ENCODE results near the gene PHRF1.
"Not testable (repeated sequence)": the region's sequence is repeated elsewhere in the genome, so short reads cannot be mapped to it uniquely, and the experiment has no call there.

The PHRF1 gene

DNA sequence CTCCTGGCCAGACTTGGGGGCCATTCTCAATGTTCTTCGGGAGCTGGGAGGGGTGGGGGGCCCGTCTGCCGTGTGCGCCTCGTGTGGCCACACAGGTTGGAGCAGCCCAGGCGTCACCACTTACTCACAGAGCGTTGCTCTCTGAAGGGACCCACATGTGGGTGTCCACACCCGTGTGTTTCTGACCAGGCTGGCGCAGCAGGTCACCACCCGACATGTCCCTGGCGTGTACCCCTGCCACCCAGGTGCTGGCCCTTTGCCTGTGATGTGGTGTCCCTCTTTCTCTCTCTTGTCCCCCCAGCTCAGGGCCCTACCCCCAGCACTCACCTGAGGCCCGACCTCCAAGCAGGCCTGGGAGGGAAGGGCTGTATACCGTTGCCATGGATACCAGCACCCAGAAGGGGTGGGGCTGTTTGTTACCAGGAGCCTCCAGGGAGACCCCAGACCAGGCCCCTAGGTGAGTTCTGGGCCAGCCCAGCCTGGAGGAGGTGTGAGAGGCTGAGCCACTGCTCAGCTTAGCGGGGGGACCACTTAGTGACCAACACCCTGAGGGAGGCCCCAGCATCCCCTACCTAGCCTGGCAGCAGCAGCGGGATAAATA lies 17.1 kb upstream of the PHRF1 start:
- DNase-seq (ENCODE audit: low spot score): no peak

DNA sequence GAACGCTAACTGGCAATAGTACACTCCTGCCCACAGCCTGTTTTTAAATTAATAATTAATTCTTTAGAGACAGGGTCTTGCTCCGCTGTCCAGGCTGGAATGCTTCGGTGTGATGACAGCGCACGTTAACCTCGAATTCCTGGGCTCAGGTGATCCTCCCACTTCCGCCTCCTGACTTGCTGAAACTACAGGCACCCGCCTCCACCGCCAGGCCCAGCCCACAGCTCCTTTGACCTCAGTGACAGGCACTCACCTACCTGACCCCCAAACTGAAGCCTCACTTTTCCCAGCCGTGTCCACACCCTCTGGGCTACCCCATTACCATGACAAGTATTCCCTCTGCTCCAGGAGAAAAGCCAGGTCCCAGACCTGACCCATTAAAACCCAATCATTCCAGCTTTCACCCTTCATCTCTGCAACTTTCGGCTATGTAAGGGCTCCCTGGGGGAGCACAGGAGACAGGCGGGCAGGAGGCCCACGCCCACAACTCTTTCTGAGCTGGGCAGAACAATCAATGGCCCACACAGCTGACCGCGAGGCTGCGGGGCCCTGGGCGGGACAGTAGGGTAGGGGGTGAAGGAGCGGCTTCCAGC lies 16.5 kb upstream of the PHRF1 start:
- no peak for DNase-seq (ENCODE audit: low spot score)

DNA sequence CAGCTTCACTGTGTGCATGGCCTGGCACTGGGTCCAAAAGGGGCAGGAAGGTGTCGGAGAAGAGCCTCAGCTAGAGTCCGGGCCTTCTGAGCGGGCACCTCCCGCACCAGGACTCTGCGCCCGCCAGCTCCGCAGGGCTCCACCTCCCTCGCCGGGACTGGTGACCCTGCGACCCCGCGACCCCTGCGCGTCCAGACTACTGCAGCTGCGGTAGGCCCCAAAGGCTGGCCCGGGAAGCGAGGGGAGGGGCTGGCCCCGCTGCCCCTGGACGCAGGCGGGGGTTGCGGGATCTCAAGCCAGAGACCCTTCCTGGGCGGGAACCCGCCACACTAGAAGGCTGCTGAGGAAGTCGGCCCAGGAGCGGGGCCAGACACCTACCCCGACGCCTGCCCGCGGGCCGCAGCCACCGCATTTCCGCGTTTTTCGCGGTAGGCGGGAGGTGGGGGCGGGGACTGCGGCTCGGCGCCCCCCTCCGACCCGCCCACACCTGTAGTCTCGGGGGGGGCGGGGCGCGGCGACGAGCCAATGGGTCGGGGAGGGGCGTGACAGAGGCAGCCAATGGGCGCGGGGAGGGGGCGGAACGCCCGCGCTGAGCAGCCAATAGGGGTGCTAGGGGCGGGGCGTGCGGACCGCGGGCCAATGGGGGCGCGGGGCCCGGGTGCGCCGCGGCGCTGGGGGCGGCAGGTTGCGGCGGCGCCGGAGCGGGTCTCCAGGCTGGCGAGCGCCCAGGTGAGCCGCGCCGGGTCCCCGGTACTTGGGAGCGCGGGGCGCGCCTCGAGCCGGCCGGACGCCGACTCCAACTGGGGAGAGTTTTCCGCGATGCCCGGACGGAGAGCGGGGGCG lies 15.7 kb upstream of the PHRF1 start, which contains the start of the genes LMNTD2 and RASSF7:
Gene LMNTD2 (minus strand): TSS at position 434 of the 843 bp plus-strand sequence. CDS start 22 bp downstream, at position 412.
Gene RASSF7 (plus strand): TSS at position 666 of the 843 bp plus-strand sequence. CDS start 799 bp downstream, outside the sequence.
- DNase-seq (ENCODE audit: low spot score): peak; percentile 72

DNA sequence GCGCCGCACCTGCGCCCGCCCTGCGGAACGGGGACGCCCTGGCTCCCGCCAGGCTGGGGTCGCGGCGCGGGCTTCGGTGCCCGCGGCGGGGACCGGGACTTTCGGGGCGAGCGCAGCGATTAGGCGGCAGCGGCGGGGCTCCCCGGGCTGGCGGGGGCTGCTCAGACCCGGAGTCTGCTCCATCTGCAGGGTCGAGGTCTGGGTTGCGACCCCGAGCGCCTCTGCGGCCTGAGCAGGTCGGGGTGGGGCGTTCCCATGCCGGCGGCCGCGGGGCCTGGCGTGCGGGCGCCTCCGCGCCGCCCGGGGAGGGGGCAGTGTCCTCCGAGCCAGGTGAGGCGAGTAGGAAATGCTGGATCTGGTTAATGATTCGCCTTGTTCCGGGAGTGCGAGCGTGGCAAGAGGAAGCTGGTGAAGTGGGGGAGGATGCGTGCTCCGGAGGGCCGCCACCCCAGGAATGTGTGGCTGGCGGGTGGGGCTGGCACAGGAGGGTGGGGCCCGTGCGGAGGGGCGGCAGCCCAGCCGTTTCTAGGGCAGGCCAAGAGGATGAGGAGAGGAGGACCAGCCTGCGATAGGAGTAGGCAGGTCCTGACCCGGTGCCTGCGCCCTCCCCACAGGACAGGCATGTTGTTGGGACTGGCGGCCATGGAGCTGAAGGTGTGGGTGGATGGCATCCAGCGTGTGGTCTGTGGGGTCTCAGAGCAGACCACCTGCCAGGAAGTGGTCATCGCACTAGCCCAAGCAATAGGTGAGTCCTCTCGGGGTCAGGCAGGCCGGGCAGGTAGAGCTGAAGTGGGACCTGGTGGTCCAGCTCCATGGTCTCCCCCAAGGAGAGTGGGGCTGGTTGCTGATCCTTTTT lies 14.9 kb upstream of the PHRF1 start:
- DNase-seq (ENCODE audit: low spot score): no peak

DNA sequence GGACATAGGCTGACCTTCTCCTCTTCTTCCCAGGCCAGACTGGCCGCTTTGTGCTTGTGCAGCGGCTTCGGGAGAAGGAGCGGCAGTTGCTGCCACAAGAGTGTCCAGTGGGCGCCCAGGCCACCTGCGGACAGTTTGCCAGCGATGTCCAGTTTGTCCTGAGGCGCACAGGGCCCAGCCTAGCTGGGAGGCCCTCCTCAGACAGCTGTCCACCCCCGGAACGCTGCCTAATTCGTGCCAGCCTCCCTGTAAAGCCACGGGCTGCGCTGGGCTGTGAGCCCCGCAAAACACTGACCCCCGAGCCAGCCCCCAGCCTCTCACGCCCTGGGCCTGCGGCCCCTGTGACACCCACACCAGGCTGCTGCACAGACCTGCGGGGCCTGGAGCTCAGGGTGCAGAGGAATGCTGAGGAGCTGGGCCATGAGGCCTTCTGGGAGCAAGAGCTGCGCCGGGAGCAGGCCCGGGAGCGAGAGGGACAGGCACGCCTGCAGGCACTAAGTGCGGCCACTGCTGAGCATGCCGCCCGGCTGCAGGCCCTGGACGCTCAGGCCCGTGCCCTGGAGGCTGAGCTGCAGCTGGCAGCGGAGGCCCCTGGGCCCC lies 14.1 kb upstream of the PHRF1 start:
- no peak for DNase-seq (ENCODE audit: low spot score)

DNA sequence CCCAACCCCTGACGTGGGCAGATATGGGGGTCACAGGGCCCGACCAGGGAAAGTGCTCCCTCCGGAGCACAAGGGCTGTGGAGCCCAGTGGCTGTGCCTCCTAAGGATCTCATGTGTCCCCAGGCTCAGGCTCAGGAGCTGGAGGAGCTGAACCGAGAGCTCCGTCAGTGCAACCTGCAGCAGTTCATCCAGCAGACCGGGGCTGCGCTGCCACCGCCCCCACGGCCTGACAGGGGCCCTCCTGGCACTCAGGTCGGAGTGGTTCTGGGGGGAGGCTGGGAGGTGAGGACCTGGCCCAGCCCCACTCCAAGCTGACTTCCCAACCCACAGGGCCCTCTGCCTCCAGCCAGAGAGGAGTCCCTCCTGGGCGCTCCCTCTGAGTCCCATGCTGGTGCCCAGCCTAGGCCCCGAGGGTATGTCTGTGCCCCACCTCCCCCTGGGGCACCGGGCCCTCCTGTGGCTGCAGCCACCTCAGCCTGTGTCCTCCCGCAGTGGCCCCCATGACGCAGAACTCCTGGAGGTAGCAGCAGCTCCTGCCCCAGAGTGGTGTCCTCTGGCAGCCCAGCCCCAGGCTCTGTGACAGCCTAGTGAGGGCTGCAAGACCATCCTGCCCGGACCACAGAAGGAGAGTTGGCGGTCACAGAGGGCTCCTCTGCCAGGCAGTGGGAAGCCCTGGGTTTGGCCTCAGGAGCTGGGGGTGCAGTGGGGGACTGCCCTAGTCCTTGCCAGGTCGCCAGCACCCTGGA lies 13.0 kb upstream of the PHRF1 start:
- DNase-seq (ENCODE audit: low spot score): no peak

DNA sequence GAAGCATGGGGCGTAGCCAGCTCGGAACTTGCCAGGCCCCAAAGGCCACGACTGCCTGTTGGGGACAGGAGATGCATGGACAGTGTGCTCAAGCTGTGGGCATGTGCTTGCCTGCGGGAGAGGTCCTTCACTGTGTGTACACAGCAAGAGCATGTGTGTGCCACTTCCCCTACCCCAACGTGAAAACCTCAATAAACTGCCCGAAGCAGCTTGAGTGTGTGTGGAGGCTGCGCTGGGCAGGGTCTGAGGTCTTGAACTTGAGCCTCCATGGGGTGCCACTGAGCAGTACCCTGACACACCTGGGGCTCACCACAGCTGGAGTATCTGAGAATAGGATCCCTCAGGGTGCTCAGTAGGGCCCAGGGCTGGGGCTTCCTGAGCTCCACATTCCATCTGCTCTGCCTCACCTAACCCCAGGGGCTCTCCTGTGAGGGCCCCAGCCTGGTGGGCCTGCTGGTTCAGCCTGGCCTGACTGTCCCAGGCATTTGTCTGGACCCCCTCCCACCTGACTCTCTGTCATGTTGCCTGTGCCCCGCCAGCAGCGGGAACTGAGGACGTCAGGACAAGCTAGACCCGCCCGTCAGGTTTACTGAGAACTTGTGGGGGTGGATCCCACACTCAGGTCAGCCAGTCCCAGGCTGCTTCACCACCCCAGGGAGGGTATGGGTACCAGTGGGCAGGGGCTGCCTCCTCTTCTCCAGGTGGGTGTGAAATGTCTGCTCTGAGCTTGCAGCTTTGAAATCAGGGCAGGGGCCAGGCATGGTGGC lies 12.3 kb upstream of the PHRF1 start:
- DNase-seq (ENCODE audit: low spot score): no peak

DNA sequence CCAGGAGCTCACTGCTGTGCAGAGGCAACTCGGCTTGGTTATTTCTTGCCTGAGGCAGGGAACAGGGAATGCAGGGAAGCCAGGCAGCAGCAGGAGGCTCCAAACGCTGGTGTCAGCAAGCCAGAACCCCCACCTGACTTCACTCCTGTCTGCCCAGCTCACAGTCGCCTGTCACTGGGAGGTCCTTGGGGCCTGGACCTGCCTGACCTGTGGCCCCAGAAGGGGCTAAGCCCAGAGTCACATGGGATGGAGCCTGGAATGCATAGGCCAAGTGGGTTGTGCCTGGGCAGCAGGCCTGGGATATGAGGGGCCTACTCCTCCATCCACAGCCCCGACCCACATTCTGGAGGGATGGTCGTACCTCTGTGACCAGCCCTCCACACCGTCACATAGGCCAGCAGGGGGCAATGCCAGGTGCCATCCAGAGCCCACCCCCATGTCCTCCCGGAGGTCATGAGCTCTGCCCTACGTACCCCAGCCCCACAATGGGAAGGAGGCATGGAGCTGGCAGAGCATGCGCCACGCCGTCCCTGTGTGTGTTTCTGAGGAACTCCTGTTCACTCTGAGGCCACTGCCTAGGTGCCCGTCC lies 10.3 kb upstream of the PHRF1 start:
- DNase-seq (ENCODE audit: low spot score): no peak

DNA sequence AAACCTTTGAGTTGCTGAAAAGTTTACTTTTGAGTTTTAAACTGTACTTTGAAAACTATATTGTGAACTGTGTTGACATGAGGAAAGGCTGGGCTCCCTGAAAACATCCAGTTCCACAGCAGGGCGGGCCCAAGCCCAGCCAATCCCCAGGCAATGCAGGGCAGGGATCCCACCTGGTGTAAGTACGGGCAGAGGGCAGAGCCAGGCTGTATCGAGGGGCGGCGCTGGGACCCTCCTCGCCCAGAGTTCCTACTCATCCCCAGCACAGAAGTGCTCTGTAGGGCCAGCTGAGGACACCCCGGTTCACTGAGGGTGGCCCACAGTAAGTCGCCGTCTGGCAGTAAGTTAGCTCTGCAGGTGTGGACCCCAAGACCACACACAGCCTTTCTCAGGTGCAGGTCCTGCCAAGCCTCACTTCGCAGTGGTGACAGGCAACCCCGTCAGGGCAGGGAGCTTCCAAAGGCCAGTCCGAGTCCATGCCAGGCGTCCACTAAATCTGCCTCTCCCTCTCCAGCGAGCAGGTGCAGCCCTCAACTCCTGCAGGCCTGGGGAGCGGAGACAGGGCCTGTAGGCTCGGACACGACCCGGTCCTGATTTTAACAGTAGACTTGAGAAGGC lies 9.2 kb upstream of the PHRF1 start:
- no peak for DNase-seq (ENCODE audit: low spot score)

DNA sequence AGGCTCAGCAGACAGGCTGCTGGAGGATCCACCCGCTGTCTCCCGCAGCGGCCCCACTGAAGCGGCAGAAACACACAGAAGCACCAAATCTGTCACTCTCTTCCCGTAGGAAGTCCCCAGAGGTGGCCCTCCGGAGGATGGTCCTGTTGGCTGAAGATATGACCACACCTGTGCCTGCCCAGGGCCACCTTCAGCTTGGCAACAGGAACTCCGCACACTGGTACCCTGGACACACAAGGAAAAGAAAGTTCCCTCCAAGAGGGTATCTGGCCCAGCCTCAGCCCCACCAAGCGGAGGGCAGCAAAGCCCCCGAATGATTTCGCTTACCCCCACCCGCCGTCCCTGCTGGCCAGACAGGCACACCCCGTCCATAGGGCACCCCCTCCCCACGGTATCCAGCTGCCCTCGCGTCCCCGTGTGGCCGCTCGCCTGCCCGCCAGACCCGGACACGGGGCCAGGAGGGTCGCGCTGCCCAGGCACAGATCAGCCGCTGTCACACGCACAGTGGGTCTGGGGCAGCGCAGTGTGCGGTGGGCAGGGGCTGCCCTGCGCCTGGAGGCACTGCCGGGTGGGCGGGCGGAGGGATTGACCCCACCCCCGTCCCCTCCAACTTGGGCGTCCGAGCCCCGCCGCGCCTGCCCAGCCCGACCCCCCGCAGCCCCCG lies 8.5 kb upstream of the PHRF1 start:
- DNase-seq (ENCODE audit: low spot score): no peak

DNA sequence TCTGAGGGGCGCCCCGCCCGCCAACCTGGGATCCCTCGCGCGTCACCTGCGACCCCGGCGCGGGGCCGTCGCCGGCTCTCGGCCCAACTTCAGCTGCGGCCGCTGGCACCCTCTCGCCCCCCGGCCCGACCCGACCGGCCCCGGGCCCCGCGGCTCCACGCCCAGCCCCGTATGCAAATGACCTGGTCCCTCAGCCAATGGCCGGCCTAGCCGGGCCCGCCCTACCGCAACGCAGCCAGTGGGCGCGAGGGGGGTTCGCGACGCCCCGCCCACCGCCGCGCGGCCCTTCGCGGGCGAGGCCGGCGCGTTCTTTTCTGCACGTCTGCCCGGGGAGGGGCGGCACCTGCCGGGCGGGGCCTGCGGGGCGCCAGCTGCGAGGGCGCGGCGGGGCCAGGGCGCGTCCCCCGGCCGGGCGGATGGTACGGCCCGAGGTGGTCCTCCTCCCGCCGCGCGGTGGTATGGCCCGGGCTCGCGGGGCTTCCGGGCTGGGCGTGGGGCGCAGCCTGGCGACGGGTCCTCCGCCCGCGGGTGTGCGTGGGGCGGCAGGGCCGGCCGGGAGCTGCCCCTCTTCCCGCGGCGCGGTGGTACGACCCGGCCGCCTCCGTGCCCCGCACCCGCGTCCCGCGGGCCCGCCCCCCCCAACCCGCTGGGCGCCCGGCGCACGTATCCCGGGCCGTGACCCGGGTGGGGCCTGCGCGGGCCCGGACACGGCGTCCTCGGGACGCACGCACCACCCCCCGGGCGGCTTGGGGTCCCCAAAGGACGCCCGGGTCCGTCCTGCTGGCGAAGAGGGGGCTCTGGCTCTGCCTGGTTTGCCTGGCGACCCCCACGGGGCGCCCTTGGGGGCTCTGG lies 7.7 kb upstream of the PHRF1 start:
- peak; percentile 82 for DNase-seq (ENCODE audit: low spot score)

DNA sequence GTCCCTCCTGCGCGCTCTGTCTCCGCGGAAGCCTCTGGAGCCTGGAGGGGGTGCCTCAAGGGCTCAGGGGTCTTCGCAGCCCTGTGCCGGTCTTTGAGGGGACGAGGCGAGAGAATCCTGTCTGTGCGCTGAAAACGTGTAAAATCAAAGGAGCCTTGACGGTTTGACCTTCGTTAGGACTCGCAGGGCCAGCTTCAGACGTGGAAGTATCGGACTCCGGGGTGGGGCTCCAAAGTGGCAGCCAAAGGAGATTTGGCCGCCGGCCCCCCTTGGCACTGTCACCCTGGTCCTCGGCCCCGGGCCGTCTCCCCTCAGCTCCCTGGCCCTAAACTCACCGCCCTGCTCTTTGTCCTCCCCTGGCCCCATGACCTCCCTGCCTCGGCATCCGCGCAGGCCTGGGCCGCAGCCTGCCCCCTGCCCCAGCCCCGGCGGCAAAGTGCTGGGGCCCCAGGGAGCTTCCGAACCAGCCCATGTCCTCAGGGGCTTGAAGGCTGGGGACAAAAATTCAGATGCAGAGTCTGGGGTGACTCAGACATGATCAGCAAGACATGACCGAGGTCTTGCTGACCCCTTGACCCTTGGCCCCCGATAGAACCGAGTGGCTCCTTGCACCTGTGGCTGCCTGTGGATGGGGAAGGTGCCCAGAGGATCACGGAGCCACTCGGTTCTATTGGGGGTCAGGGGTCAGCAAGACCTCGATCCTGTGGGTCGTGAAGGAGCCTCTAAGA lies 6.9 kb upstream of the PHRF1 start:
- DNase-seq (ENCODE audit: low spot score): no peak

DNA sequence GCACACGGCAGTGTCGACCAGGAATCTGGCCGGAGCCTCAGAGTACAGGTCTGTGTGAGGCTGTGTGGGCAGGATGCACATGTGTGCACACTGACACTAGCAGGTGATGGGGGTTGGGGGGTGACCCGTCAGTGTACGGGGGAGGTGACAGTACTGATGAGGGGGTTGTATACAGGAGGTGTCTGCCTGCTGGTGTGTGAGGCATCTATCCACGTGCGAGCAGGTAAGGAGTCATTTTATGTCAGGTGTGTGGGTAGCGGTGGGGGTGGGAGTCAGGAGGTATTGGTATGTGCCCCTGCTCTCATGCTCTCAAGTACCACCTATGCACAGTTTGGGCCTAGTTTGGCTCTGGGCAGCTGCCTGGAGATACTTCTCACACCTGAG lies 4.5 kb upstream of the PHRF1 start:
- DNase-seq (ENCODE audit: low spot score): no peak

DNA sequence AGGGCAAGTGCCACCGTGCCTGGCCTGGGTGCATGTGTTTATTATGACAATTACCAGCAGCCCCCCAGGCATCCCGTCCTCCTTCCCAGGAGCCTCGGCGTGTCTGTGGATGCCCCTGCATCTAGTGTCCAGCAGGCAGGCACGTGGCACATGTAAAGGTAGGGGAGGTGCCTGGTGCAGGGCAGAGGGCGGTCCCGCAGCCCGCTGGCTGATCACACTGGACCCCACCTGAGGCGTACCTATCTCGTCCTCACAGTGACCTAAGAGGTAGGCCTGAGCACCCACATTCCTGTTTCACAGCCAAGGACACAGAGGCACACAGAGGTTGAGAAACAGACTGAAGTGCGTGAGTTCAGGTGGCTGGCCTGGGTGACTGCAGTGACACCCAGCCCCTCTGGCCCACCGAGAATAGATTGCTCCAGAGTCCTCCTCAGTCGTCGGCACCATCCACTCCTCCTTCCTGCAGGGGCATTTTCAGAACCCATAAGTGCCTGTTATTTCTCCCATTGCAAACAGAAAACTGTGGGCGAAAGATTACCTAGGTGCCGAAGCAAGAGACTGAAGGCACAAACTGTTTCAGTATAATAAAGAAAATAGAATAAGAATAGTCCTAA lies 3.0 kb upstream of the PHRF1 start:
- DNase-seq (ENCODE audit: low spot score): no peak

DNA sequence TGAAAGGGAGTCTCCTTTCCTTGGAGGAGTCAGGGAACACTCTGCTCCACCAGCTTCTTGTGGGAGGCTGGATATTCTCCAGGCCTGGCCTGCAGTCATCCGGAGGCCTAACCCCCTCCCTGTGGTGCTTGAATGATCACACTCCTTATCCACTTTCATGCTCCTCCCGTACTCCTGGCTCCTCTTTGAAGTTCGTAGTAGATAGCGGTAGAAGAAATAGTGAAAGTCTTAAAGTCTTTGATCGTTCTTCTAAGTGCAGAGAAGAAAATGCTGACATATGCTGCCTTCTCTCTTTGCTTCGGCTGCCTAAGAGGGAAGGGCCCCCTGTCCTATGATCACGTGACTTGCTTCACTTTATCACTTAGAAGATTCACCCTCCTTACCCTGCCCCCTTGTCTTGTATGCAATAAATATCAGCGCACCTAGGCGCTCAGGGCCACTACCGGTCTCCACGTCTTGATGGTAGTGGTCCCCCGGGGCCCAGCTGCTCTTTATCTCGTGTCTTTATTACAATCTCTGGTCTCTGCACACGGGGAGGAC lies 2.2 kb upstream of the PHRF1 start:
- DNase-seq (ENCODE audit: low spot score): not testable (repeated sequence)

DNA sequence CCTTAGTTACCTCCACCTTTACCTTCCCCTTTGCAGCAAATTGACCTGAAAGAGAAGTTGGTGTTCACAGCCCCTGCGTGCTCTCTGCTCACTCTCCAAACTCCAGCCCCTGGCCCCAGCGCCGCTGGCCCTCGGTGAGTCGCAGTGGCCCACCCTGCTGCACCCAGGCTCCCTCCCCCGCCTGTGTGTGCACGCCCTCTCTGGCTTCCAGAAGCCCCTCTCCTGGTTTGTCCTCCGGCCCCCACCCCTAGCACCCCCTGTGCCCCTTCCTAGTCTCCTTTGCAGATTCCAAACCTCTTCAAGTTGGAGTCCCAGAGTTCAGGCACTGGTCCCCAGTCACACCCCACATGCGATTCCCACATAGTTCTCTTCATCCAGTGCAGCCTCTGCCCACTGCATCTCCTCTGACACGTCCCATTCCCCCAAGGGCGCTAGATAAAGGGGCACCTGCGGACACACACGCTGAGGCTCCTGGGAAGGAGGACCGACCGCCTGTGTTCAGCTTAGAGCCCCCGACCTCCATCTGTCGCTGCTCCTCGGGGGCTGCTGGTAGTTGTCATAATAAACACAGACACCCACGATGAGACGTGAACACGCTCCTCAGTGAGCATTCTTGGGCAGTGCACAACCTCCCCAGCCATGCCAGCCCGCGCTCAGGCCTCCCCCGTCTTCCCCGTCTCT lies 1.5 kb upstream of the PHRF1 start:
- DNase-seq (ENCODE audit: low spot score): no peak

All from pons (tissue), 1 donor.